ENCODE results near the gene PDHX.
"Not testable (repeated sequence)": the region's sequence is repeated elsewhere in the genome, so short reads cannot be mapped to it uniquely, and the experiment has no call there.

Gene PDHX

GRCh38 chr11:34913556-34913955 is 2.9 kb upstream of the PDHX start:
- not testable (repeated sequence) for DNase-seq

- DNase-seq = no peak
Observed at GRCh38 chr11:34915136-34916014, 1.0 kb upstream of the PDHX start.

- DNase-seq = no peak
Observed at GRCh38 chr11:34916843-34917770, 689 bp downstream of the PDHX start.

- no peak for DNase-seq
Observed at GRCh38 chr11:34921156-34921555, 4.7 kb downstream of the PDHX start.

GRCh38 chr11:34924714-34925113 is 8.3 kb downstream of the PDHX start:
- no peak for DNase-seq

- no peak for DNase-seq
Observed at GRCh38 chr11:34926101-34926830, 9.8 kb downstream of the PDHX start.

GRCh38 chr11:34926831-34927132 is 10.4 kb downstream of the PDHX start:
- DNase-seq = no peak

- no peak for DNase-seq
Observed at GRCh38 chr11:34928268-34928959, 12.0 kb downstream of the PDHX start.

- DNase-seq = no peak
Observed at GRCh38 chr11:34928960-34929680, 12.7 kb downstream of the PDHX start.

GRCh38 chr11:34929794-34930763 is 13.7 kb downstream of the PDHX start:
- DNase-seq = no peak

GRCh38 chr11:34936945-34937629 is 20.7 kb downstream of the PDHX start:
- no peak for DNase-seq

- no peak for DNase-seq
Observed at GRCh38 chr11:34938611-34939010, 22.2 kb downstream of the PDHX start.

GRCh38 chr11:34940026-34940677 is 23.7 kb downstream of the PDHX start:
- no peak for DNase-seq

- no peak for DNase-seq
Observed at GRCh38 chr11:34941688-34942087, 25.3 kb downstream of the PDHX start.

GRCh38 chr11:34944692-34945091 is 28.3 kb downstream of the PDHX start:
- no peak for DNase-seq

- DNase-seq = no peak
Observed at GRCh38 chr11:34948696-34949095, 32.3 kb downstream of the PDHX start.

- DNase-seq = no peak
Observed at GRCh38 chr11:34953955-34954354, 37.5 kb downstream of the PDHX start.

- DNase-seq = no peak
Observed at GRCh38 chr11:34957206-34957605, 40.8 kb downstream of the PDHX start.

- DNase-seq = no peak
Observed at GRCh38 chr11:34957606-34958005, 41.2 kb downstream of the PDHX start.

Measured in T1000 (cell line).